ENCODE results near the gene GOSR1.

DNA sequence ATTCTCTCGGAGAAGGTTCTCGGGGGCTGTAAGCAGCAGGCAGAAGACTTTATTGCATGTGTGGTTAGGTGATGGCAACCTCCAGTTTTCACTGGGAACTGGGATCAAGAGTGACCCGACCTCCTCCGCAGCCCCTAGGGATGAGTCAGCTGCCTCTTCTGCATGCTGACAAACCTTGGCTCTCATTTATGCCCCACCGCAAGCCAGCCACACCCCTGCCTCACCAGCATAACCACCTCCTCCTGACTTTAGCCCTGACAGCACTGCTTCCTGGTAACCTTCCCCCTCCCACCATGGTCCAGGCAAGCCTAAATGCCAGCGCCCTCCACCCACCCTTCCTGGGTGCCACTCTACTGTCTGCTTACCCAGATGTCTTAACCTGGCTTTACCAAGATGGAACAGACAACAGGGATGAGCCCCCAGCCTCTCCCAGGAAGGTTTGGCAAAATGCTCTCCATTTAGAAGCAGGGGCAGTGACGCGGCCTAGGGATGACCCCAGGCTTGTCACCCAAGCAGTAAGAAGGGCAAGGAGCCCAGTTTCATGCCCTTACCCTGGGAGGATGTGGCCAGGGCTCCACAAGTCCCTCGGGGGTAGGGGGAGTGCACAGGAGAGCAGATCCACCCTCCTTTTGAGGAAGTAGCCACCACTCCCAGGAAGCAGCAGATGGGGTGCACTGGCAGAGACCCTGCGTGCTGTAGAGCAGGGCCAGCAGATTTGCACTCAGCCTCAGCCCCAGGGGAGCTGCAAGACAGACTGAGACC, 73.5 kb downstream of the GOSR1 start:
- TF ChIP-seq, protein P1, sequence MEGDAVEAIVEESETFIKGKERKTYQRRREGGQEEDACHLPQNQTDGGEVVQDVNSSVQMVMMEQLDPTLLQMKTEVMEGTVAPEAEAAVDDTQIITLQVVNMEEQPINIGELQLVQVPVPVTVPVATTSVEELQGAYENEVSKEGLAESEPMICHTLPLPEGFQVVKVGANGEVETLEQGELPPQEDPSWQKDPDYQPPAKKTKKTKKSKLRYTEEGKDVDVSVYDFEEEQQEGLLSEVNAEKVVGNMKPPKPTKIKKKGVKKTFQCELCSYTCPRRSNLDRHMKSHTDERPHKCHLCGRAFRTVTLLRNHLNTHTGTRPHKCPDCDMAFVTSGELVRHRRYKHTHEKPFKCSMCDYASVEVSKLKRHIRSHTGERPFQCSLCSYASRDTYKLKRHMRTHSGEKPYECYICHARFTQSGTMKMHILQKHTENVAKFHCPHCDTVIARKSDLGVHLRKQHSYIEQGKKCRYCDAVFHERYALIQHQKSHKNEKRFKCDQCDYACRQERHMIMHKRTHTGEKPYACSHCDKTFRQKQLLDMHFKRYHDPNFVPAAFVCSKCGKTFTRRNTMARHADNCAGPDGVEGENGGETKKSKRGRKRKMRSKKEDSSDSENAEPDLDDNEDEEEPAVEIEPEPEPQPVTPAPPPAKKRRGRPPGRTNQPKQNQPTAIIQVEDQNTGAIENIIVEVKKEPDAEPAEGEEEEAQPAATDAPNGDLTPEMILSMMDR (IDR thresholded peaks at IDR 0.05), result no peak
- no peak for TF ChIP-seq POLR2A (IDR thresholded peaks at IDR 0.05)

All from thyroid gland (tissue), 4 donors.